Fibroblast of lung (primary cell): ENCODE measurements around the gene UXS1.

Experiments
- EZH2 ChIP-seq: IDR thresholded peaks from 2 replicates; pipeline ENCODE4 v1.5.1; 2012; ENCODE audit warnings: low read length, control low read depth, mild to moderate bottlenecking; ENCODE audit errors: missing control alignments
- TF ChIP-seq, protein P1 (sequence below), 2 donors: IDR thresholded peaks in 1 of 2; conservative IDR thresholded peaks in 1 of 2; 1 replicate in 1 of 2; 2 replicates in 1 of 2; pipeline ENCODE4 v1.5.1; 2011 to 2012; ENCODE audit warnings: low read length in 2 of 2, control low read depth in 1 of 2, inconsistent platforms in 1 of 2, low read depth in 1 of 2, mild to moderate bottlenecking in 1 of 2

DNA sequence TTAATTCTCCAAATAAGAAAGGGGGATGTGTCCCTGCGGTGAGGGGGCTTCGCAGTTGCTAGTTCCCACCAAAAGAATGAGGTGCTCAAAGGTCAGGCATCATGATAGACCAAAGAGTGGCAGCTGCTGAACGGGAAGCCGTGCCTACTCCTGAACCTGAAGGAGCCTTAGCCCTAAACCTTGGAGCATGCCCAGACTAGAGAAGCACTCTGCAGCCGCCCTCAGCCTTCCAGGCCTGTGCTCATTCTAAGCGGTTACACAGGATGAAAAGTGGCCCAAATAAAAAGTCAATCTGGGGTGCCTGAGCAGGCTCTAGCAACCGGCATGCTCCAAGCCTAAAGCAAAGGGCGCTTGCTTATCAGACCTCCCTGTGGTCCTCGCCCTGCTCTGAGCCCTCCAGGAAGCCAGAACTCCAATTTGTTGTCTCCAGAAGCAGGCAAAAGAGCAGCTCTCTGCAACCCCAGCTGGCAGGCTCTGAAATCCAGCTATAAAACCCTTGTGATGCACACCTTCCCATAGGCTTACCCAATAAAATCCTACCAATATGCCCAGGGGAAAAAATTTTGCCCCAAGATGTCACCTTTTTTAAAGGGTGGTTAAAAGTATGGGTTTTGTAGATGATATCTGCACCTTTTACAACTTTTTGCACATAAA lies 17.5 kb downstream of the UXS1 start:
- TF ChIP-seq, protein P1, sequence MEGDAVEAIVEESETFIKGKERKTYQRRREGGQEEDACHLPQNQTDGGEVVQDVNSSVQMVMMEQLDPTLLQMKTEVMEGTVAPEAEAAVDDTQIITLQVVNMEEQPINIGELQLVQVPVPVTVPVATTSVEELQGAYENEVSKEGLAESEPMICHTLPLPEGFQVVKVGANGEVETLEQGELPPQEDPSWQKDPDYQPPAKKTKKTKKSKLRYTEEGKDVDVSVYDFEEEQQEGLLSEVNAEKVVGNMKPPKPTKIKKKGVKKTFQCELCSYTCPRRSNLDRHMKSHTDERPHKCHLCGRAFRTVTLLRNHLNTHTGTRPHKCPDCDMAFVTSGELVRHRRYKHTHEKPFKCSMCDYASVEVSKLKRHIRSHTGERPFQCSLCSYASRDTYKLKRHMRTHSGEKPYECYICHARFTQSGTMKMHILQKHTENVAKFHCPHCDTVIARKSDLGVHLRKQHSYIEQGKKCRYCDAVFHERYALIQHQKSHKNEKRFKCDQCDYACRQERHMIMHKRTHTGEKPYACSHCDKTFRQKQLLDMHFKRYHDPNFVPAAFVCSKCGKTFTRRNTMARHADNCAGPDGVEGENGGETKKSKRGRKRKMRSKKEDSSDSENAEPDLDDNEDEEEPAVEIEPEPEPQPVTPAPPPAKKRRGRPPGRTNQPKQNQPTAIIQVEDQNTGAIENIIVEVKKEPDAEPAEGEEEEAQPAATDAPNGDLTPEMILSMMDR (conservative IDR thresholded peaks at IDR 0.05 in 1 of 2, IDR thresholded peaks at IDR 0.05 in 1 of 2; ENCODE audit: low read depth in 1 of 2, low read length in 2 of 2), result no peak
- no peak for TF ChIP-seq EZH2
